Non-pigmented ciliary epithelial cell (primary cell): ENCODE data around the gene RPS6KA4.

Source experiments
- DNase-seq: peaks from one replicate; pipeline ENCODE4 v3.0.0-alpha.2; 2010; ENCODE audit warnings: low read depth

The RPS6KA4 gene

DNA sequence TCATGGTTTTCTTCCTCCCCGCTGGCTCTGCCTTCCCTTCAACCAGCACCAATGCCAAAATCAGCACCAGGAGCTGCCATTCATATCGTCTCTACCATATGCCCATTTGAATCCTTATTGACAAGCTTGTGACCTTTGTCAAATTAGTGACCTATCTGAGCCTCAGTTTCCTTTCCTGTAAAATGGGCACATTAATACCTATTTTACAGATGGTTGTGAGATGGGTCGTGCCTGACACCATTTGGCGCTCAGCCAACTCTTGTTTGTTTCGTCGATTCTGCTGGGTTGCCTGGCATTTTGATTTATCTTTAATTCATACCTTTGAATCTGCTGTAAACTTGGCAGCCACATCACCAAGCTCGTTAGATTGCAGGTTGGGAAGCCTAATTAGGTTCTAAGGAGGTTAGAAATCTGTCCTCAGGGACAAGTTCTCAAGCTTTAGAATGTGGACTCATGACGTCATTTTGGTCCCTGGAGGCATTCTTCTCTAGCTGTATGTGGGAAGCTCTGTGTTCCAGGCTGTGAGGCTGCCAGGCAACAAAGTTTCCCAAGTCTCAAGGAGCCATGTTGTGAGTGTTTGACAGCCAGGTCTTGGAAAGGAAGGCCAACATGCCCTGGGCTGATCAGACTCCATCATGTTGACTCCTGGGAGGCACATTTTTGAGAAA lies 61.0 kb downstream of the RPS6KA4 start:
- no peak for DNase-seq
